ENCODE measurements around the gene C13orf46. TPM values are rescaled to one million over a fixed set of nuclear protein-coding genes. Genes with fewer than 3 reads are reported as not detected.

The C13orf46 gene
- total and polyA plus RNA-seq, 10 of the 15 experiments (the other 5 are each of a cell fraction or from before 2014, with no cell fraction given) = 0.01 to 0.18 (median 0.09) TPM; not detected in 6

- no peak overlapping the region for H3K4me2 ChIP-seq (ENCODE audit: control insufficient read depth, insufficient read depth)
- ChIA-PET POLR2A (no interaction called here), CTCF (no interaction called here), RAD21 (ENCODE audit: unreplicated experiment) (no interaction called here), SMC1A (ENCODE audit: uncharacterized antibody, unreplicated experiment) (no interaction called here)
- FAIRE-seq (no peak), ATAC-seq (no peak), DNase-seq (ENCODE audit: low read depth, low spot score) (no peak)
- BruUV-seq (replicated peaks) = no TSS peak
- in situ Hi-C loops (cut with MboI) (no loop called here), intact Hi-C loops (cut with micrococcal nuclease; ENCODE audit: unreplicated experiment) (no loop called here)
- 31% methylated on average over 10 of the region's 10 CpGs for whole genome bisulfite sequencing (ENCODE audit: insufficient coverage, insufficient replicate concordance, low lambda C conversion rate, missing lambda C conversion rate)
- H3K4me3 ChIP-seq = no peak overlapping the region
- H4K20me1 ChIP-seq (ENCODE audit: control insufficient read depth, insufficient read depth) = no peaks in the 10 kb centered on the region
- H3K27me3 ChIP-seq (replicated peaks in 1 of 2; ENCODE audit: control insufficient read depth in 2 of 2, insufficient read depth in 2 of 2, low read length in 1 of 2) = peaks cover 1 to 2% of the 10 kb centered on the region in 2 experiments; a peak in 1 of 4 replicates
- peaks cover 4% of the 10 kb centered on the region; the same call in 2 of the 3 replicates for H3K9me3 ChIP-seq (replicated peaks; ENCODE audit: control insufficient read depth, insufficient read depth, low read length)
- H3K27ac ChIP-seq (ENCODE audit: control insufficient read depth, insufficient read depth) = no peak overlapping the region
- no peaks in the 10 kb centered on the region for H3K36me3 ChIP-seq (ENCODE audit: control insufficient read depth in 2 of 2, insufficient read depth in 2 of 2, low read length in 1 of 2)
- no peaks in the 10 kb centered on the region for H3K79me2 ChIP-seq (ENCODE audit: control insufficient read depth, insufficient read depth, low read length)
- H2AFZ ChIP-seq (ENCODE audit: control insufficient read depth, low read depth, low read length) = no peak overlapping the region
- no peak overlapping the region for H3K9ac ChIP-seq (ENCODE audit: control insufficient read depth, insufficient read depth, low read length)
- H3K4me1 ChIP-seq (ENCODE audit: control insufficient read depth, insufficient read depth, low read length) = no peaks in the 10 kb centered on the region
- TF ChIP-seq CHD1 (IDR thresholded peaks at IDR 0.05; ENCODE audit: low read depth, low read length) = no peak
- TF ChIP-seq CREM (IDR thresholded peaks at IDR 0.05; ENCODE audit: low read depth) = no peak
- TF ChIP-seq RAD21 (IDR thresholded peaks at IDR 0.05; ENCODE audit: insufficient read depth, low read depth, low read length) = no peak
- TF ChIP-seq MTA2 (IDR thresholded peaks at IDR 0.05; ENCODE audit: low read depth) = no peak
- no peak for TF ChIP-seq CEBPZ (IDR thresholded peaks at IDR 0.05; ENCODE audit: low read depth, low read length)
- TF ChIP-seq KLF5 (IDR thresholded peaks at IDR 0.05; ENCODE audit: partially characterized antibody) = no peak
- TF ChIP-seq ZNF687 (IDR thresholded peaks at IDR 0.05) = no peak
- TF ChIP-seq NFYB (IDR thresholded peaks at IDR 0.05; ENCODE audit: insufficient read depth, low read depth, low read length) = no peak
- TF ChIP-seq CBX5 (IDR thresholded peaks at IDR 0.05; ENCODE audit: low read depth) = no peak
- TF ChIP-seq MAX (IDR thresholded peaks at IDR 0.05; ENCODE audit: low read depth, low read length) = no peak
- no peak for TF ChIP-seq DPF2 (IDR thresholded peaks at IDR 0.05)
- TF ChIP-seq PAX8 (IDR thresholded peaks at IDR 0.05) = no peak
- TF ChIP-seq NR2C2 (IDR thresholded peaks at IDR 0.05; ENCODE audit: borderline replicate concordance, control insufficient read depth, insufficient read length, low read depth) = no peak
- TF ChIP-seq POU2F2 (IDR thresholded peaks at IDR 0.05; ENCODE audit: borderline replicate concordance, low read depth, low read length) = no peak
- no peak for TF ChIP-seq FOS (IDR thresholded peaks at IDR 0.05; ENCODE audit: borderline replicate concordance, extremely low read depth, insufficient read length)
- TF ChIP-seq ZZZ3 (IDR thresholded peaks at IDR 0.05; ENCODE audit: control insufficient read depth, insufficient read length, low read depth) = no peak
- TF ChIP-seq ZSCAN29 (IDR thresholded peaks at IDR 0.05) = no peak
These were observed 55.3 kb downstream of the C13orf46 start for GRCh38 chr13:113918580-113918979.
